Tongue (tissue), 2 donors: ENCODE measurements around the gene ENDOV. TPM values are rescaled to one million over a fixed set of nuclear protein-coding genes. Genes with fewer than 3 reads are reported as not detected.
A peak's percentile ranks its signal among the peaks of the same experiment; 100 is the strongest.

Source experiments
- DNase-seq: peaks from one replicate; pipeline ENCODE4 v3.0.0-alpha.2; 2015
- total RNA-seq: library from RNA; depleted of rRNA; stranded (reverse); fragments of >200 nt; gene quantifications from one replicate; pipeline ENCODE4 v1.2.3, GENCODE V29; 2014

The ENDOV gene
- total RNA-seq, 1 donor from 2014 or later: 10.8 TPM

DNA sequence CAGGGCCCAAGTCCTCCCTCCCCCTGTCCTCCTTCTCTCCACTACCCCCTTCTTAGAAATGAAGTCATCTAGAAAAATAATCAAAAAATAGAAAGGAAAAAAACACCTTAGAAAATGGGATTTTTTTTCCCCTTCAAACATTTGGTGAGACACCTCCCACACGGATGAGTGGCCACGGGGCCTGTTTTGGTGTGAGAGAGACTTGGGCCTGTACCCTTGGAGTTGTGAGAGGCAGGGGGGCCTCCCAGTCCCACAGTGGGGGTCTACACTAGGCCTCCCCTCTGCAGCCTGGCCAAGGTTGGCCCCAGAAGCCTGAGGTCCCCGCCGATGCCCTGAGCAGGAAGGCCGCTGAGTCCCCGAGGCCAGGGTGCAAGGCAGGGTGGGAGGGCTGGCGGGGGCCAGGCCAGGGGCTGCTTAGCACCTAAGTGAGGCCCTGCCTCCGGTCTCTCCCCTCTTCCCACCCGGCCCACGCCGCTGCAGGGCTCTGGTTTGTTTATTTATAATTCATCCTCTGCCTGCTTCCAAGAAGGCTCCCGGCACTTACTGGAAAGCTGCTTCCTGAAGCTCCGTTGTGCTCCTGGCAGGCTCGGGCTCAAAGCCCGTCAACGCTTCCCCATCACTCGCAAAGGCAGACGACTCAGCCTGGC is 35.1 kb downstream of the ENDOV start:
- DNase-seq: peak; percentile 23

DNA sequence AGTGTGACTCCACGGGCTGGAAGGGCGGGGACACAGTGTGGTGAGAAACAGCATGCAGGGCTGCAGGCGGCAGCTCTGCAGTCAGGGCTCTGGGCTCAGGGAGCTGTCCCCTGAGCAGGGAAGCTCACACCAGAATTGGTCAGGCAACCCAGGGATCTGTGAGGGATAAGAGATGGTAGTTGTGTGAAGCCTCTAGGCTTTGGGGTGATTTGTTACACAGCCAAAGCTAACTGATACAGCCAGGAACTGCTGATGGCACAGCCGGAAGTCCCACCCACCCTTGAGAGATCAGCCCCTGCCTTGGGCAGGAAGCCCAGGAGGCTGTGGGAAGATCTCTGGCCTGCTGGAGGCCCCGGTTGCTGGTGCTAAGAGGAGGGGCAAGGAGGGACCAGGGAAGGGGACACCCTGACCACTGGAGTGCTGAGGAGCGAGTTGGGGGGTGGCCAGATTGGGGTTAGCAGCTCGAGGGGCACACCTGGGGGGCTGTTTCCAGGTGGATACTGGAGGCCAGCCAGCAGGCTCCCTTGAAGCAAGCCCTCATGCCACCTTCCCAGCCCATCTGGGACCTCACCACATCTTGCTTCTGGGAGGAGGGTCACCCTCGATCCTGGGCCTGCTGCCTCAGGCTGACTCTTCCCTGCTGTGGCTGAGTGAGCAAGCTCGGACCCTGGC is 36.3 kb downstream of the ENDOV start:
- no peak for DNase-seq

- no peak for DNase-seq
Observed at GRCh38 chr17:80452173-80452915, 37.4 kb downstream of the ENDOV start.

GRCh38 chr17:80453126-80453997 is 38.4 kb downstream of the ENDOV start:
- no peak for DNase-seq

DNA sequence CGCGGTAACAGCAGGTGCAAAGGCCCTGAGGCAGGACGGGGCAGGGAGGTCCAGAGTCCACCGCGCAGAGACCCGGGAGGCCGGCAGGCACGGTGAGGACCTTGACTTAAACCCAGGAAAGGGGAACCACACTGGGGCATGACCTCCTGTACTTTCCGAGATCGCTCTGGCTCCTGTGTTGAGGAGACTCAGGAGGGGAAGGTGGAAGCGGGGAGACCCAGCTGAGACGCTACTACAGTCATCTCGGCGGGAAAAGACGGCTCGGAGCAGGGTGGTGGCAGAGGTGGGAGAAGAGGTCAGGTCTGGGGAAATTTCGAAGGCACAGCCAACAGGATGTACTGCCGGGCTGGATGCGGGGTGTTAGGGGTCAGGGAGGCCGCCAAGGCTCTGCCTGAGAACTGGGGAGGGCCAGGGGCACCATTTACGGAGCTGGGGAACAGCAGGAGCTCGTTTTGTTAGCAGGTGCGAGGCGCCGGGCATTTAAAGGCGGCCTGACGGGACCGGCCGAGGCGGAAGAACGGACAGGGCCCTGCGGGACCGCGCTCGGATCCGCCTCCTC is 39.1 kb downstream of the ENDOV start:
- DNase-seq: no peak

DNA sequence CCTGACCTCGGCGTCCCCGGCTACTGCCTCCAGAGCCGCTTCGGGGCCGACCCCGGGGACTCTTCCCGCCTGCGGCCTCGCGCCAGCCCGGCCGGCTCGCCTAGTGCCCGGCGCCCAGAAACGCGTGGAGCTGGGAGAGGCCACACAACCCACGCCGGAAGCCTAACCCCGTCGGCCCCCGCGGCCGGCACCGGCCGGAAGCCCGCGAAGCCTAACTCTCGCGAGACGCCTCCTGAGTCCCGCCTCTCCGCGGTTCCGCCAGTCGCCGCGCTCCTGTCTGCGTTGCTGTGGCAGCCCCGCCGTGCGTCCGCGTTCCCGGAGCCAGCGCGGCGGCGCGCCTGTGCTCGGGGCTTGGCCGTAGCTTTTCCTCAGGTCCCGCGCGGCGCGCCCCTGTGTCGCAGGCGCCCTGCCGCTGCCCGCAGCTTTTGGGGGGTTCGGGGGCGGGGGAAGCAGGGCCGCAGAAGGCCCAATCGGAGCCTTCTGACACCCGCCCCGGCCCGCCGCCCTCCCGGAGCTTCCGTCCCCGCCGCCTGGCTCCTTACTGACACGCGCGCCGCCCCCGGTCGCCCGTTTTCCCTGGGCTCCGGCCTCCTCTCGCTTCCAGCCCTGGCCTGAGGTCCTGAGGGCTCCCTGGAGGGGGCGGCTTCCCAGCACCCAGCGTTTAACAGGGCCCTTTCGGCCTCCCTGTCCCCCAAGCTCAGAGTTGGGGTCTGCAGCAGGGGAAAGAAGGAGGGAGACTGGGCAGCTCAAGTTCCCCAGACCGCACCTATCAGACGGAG is 39.8 kb downstream of the ENDOV start:
- peak; percentile 98 for DNase-seq

- no peak for DNase-seq
Observed at GRCh38 chr17:80455336-80455710, 40.4 kb downstream of the ENDOV start.

DNA sequence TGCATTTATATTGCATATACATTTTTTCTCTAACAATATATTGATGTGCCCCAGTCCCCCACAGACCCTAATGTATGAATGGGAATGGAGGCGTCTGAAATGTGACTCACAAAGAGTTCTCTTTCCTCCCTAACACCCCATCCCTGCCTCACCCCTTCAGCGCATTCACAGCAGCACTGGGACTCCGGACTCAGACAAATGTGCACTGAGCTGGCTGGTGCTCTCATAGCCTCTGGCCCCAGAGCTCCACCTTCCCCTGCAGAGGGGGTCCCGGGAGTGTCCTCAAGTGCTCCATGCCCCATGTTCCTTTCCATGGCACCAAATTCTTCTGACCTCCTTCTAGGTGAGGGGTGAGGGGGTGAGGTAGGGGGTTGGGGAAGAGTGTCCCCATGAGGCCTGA is 40.8 kb downstream of the ENDOV start:
- no peak for DNase-seq

DNA sequence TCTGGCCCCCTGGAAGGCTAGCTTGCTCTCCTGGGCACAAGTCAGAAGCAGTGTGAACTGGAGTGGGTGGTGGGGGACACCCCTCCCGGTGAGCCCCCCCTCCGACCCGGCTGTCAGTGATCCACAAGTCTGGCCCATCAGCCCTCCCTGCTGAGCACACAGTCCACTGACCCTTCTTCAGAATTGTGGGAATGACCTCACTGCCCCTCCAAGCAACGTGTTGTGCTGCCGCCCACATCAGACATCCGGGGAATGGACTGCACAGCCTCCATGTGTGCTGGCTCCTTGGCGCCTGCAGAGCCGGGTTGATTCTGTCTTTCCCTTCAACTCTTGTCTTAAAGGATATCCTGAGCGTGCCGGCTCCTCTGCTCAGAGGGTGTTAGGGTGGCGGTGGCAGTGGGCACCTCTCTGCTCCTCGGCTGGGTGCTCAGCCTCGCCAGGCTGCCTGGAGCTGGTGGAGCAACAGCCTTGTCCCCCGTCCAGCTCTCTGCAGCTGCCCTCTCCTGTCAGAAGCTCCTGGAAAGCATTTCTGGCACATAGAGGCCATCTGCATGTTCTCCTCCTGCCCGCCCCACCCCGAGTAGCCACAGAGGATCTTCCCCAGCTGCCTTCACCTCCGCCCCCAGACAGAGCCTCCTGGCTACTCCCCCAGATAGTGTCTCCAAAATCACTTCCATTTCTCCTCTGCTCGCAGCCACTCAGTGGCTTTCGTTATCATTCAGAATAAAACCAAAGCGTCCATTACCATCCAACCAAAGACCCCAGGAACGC is 41.7 kb downstream of the ENDOV start:
- peak; percentile 93 for DNase-seq

DNA sequence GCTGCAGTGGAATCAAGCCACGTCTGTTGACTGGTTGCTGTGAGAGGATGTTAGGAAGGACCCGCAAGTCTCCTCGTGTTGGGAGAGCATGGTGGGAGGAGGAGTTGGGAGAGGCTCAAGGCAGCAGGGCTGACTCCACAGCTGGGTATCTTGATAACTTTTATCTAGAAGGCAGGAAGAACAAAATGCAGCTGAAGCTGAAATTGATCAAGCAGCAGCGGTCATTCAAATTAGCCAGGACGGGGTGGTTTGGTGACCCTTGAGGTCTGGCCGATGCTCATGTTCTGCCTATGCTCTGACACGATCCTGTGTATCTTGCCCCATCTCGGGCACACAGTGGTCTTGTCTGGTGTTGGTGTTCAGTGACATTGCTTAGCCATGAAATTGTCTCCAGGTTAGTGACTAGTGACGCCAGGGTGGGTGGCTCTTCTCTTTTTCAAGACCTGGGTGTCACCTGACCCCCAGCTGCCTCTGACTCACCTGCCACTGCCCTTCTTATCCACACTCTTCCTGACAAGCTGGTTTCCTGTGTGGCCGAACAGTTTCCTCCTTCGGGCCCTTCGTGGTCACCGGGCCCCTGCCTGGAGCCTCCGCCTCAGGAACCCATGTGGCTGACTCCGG is 42.4 kb downstream of the ENDOV start:
- no peak for DNase-seq

GRCh38 chr17:80458016-80458415 is 43.0 kb downstream of the ENDOV start:
- DNase-seq: no peak

- DNase-seq: no peak
Observed at GRCh38 chr17:80459234-80459633, 44.3 kb downstream of the ENDOV start.

- peak; percentile 77 for DNase-seq
Observed at GRCh38 chr17:80460429-80460834, 45.5 kb downstream of the ENDOV start.

DNA sequence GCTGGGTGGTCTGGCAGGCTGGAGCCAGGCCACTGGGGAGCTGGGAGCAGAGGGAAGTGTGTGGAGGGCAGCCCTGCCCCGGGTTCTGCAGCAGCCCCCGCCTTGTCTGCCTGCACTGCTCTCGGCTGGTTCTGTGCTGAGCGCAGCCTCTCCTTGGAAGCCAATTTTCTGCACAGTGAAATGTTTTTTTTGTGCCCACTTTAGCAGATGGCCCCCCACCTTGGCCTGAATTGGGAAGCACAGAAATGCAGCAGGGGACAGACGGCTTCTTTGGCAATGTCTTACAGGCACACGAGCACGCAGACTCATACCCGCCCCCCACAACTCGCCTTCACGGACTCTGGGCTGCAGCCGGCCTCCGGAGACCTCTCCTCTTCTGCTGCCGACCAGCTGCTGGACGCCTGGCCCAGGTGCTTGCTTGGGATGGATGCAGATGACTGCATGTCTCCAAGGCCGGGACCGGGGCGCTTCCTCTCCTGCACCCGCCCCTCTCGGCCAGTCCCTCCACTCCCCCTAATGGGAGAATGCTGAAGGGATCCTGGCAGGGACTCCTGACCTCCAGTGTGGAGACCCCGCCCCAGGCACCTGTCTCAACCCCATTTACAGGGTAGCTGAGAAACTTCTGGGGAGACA is 46.7 kb downstream of the ENDOV start:
- no peak for DNase-seq

DNA sequence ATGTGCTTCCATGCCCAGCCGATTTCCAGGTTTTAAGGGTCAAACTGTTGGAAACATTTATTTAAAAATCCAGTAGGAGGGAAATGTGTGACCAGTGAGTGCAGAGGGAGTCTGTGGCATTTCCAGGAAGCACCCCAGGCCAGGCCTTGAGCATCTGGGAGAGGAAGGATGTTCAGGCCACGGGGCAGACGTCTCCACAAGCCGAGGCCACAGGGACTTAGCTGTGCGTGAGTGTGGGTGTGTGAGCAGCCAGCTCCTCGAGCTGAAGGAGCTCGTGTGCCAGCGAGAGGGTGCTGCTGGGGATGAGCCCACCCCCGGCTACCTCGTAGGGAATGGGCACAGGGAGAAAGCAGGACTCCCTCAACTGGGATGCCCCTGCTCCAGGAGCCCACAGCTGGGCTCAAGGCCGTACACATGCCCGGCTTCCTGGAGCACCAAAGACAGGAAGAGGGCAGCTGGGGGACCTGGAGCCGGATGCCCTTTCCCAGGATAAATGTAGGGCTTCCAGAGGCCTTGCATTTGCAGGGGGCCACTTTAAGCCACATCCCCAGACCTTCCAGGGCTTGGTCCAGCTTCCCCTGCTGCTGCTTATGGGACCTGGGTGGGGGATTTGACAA is 48.9 kb downstream of the ENDOV start:
- DNase-seq: no peak

- no peak for DNase-seq
Observed at GRCh38 chr17:80464486-80464885, 49.5 kb downstream of the ENDOV start.

GRCh38 chr17:80465327-80465974 is 50.5 kb downstream of the ENDOV start:
- DNase-seq: peak; percentile 89

DNA sequence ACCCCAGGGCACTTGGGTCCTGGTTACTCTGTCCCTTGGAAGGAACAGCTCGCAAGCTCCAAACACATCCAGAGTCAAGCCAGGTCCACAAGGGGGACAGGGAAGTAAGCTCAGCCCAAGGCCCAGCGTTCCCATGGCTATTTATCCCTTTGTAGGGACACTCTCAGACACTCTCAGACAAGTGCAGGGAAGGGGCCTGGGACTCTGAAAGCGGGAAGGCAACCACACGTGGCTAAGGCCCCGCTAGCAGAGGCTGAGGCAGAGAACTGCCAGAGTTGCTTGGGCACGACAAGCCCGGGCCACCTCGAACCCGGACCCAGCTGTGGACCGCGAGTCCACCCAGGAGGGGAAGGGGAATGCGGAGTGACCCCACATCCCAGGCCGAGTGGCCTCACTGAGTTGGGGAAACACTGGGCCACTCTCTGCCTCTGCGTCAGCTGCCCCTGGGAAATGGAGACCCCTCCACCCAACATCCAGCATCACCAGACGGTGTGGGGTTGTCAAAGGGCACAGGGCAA is 51.3 kb downstream of the ENDOV start:
- no peak for DNase-seq
